ENCODE data around the gene CD99L2. TPM values are rescaled to one million over a fixed set of nuclear protein-coding genes. Genes with fewer than 3 reads are reported as not detected.
A peak's percentile ranks its signal among the peaks of the same experiment; 100 is the strongest.

Gene CD99L2
- polyA plus RNA-seq (ENCODE audit: low read depth in 6 of 6), result 10 to 100 TPM in 4 of 6 donors, 1 to 10 TPM in 2; 8.8 to 19.9 (median 10.7) TPM

GRCh38 chrX:150898343-150899190 is at the start of gene CD99L2:
CD99L2 (minus strand) TSS chrX:150898668; CDS start chrX:150898588, 80 bp downstream.
- Mint-ChIP-seq H3K4me1 (peaks cover 0 to 9% (median 8%) of the 10 kb centered on the region in 3 donors), H3K27ac (peak within 1 kb of the TSS in 3 of 6 donors; percentile 40 to 70 (median 69)), H3K27me3 (peaks cover 0 to 8% (median 7%) of the 10 kb centered on the region in 3 donors), H3K36me3 (no peaks in the 10 kb centered on the region), H3K4me3 (peak within 1 kb of the TSS; percentile 81 to 96 (median 92)), H3K9me3 (peaks cover 0 to under 1% (median 0%) of the 10 kb centered on the region in 7 donors)
- ATAC-seq (ENCODE audit: low read depth in 2 of 2) (peak; percentile 89 to 93), DNase-seq (peak; percentile 82)

GRCh38 chrX:150944233-150944632 is 45.8 kb upstream of the CD99L2 start:
- H3K36me3 Mint-ChIP-seq, result no peaks in the 10 kb centered on the region
- DNase-seq, result no peak
- peaks cover 0 to 5% (median 0%) of the 10 kb centered on the region in 7 donors for H3K9me3 Mint-ChIP-seq
- no peak overlapping the region for H3K27ac Mint-ChIP-seq
- H3K4me1 Mint-ChIP-seq, result no peaks in the 10 kb centered on the region
- peak overlapping the region in 1 of 8 donors; percentile 45 for H3K4me3 Mint-ChIP-seq
- no peak for ATAC-seq (ENCODE audit: low read depth in 2 of 2)
- peaks cover 4 to 21% (median 6%) of the 10 kb centered on the region in 3 donors for H3K27me3 Mint-ChIP-seq

GRCh38 chrX:150942942-150943594 is 44.6 kb upstream of the CD99L2 start:
- ATAC-seq (ENCODE audit: low read depth in 2 of 2) (no peak), DNase-seq (no peak)
- Mint-ChIP-seq H3K27me3 (peaks cover 4 to 19% (median 6%) of the 10 kb centered on the region in 3 donors), H3K4me3 (no peak overlapping the region), H3K9me3 (peaks cover 0 to 5% (median 0%) of the 10 kb centered on the region in 7 donors), H3K4me1 (no peaks in the 10 kb centered on the region), H3K27ac (no peak overlapping the region), H3K36me3 (no peaks in the 10 kb centered on the region)

GRCh38 chrX:150941580-150941979 is 43.1 kb upstream of the CD99L2 start:
- DNase-seq (no peak), ATAC-seq (ENCODE audit: low read depth in 2 of 2) (no peak)
- Mint-ChIP-seq H3K4me1 (no peaks in the 10 kb centered on the region), H3K27me3 (peaks cover 0 to 9% (median 4%) of the 10 kb centered on the region in 3 donors), H3K4me3 (no peak overlapping the region), H3K36me3 (no peaks in the 10 kb centered on the region), H3K27ac (peak overlapping the region in 1 of 6 donors; percentile 43), H3K9me3 (peaks cover 0 to 8% (median 4%) of the 10 kb centered on the region in 7 donors)

- Mint-ChIP-seq H3K27ac (peak overlapping the region in 1 of 6 donors; percentile 43), H3K9me3 (peaks cover 0 to 8% (median 4%) of the 10 kb centered on the region in 7 donors)
Measured at GRCh38 chrX:150940844-150941495, 42.5 kb upstream of the CD99L2 start.

GRCh38 chrX:150936556-150936955 is 38.1 kb upstream of the CD99L2 start:
- peak overlapping the region in 1 of 6 donors; percentile 49 for H3K27ac Mint-ChIP-seq
- H3K4me3 Mint-ChIP-seq, result no peak overlapping the region
- H3K27me3 Mint-ChIP-seq, result peaks cover 0 to 17% (median 7%) of the 10 kb centered on the region in 3 donors
- peaks cover 0 to 8% (median 3%) of the 10 kb centered on the region in 7 donors for H3K9me3 Mint-ChIP-seq
- H3K36me3 Mint-ChIP-seq, result no peaks in the 10 kb centered on the region
- ATAC-seq (ENCODE audit: low read depth in 2 of 2) (no peak), DNase-seq (no peak)
- H3K4me1 Mint-ChIP-seq, result no peaks in the 10 kb centered on the region

More at GRCh38 chrX:150940844-150941495, 42.5 kb upstream of the CD99L2 start:
- ATAC-seq (ENCODE audit: low read depth in 2 of 2), result no peak
- no peaks in the 10 kb centered on the region for H3K36me3 Mint-ChIP-seq
- H3K4me1 Mint-ChIP-seq, result no peaks in the 10 kb centered on the region
- H3K27me3 Mint-ChIP-seq, result peaks cover 0 to 9% (median 4%) of the 10 kb centered on the region in 3 donors
- no peak for DNase-seq
- no peak overlapping the region for H3K4me3 Mint-ChIP-seq

GRCh38 chrX:150935467-150935866 is 37.0 kb upstream of the CD99L2 start:
- Mint-ChIP-seq H3K9me3 (peaks cover 0 to 8% (median 3%) of the 10 kb centered on the region in 7 donors), H3K27me3 (peaks cover 0 to 9% (median 7%) of the 10 kb centered on the region in 3 donors), H3K27ac (peak overlapping the region in 1 of 6 donors; percentile 16), H3K36me3 (no peaks in the 10 kb centered on the region), H3K4me1 (no peaks in the 10 kb centered on the region), H3K4me3 (no peak overlapping the region)
- ATAC-seq (ENCODE audit: low read depth in 2 of 2) (no peak), DNase-seq (no peak)

GRCh38 chrX:150934453-150934852 is 36.0 kb upstream of the CD99L2 start:
- ATAC-seq (ENCODE audit: low read depth in 2 of 2) (no peak), DNase-seq (no peak)
- H3K9me3 Mint-ChIP-seq, result peaks cover 0 to 8% (median 3%) of the 10 kb centered on the region in 7 donors
- no peaks in the 10 kb centered on the region for H3K36me3 Mint-ChIP-seq
- no peaks in the 10 kb centered on the region for H3K4me1 Mint-ChIP-seq
- H3K27ac Mint-ChIP-seq, result no peak overlapping the region
- no peak overlapping the region for H3K4me3 Mint-ChIP-seq
- H3K27me3 Mint-ChIP-seq, result peaks cover 0 to 9% (median 7%) of the 10 kb centered on the region in 3 donors

- no peak for DNase-seq
- Mint-ChIP-seq H3K27me3 (peaks cover 0 to 9% (median 7%) of the 10 kb centered on the region in 3 donors), H3K27ac (no peak overlapping the region), H3K4me1 (no peaks in the 10 kb centered on the region), H3K36me3 (no peaks in the 10 kb centered on the region), H3K9me3 (peaks cover 0 to 8% (median 3%) of the 10 kb centered on the region in 7 donors), H3K4me3 (no peak overlapping the region)
- ATAC-seq (ENCODE audit: low read depth in 2 of 2), result no peak
Measured at GRCh38 chrX:150933945-150934350, 35.5 kb upstream of the CD99L2 start.

GRCh38 chrX:150929058-150929457 is 30.6 kb upstream of the CD99L2 start:
- Mint-ChIP-seq H3K27me3 (peaks cover 0 to 12% (median 5%) of the 10 kb centered on the region in 3 donors), H3K9me3 (peaks cover 0 to 3% (median under 1%) of the 10 kb centered on the region in 7 donors), H3K27ac (no peak overlapping the region), H3K36me3 (no peaks in the 10 kb centered on the region), H3K4me1 (no peaks in the 10 kb centered on the region), H3K4me3 (no peak overlapping the region)
- ATAC-seq (ENCODE audit: low read depth in 2 of 2) (no peak), DNase-seq (no peak)

GRCh38 chrX:150926791-150927190 is 28.3 kb upstream of the CD99L2 start:
- Mint-ChIP-seq H3K27ac (no peak overlapping the region), H3K4me1 (no peaks in the 10 kb centered on the region), H3K9me3 (peaks cover 0 to 4% (median 1%) of the 10 kb centered on the region in 7 donors), H3K27me3 (peaks cover 0 to 11% (median 0%) of the 10 kb centered on the region in 3 donors), H3K4me3 (no peak overlapping the region), H3K36me3 (no peaks in the 10 kb centered on the region)
- ATAC-seq (ENCODE audit: low read depth in 2 of 2) (no peak), DNase-seq (no peak)

- DNase-seq (no peak), ATAC-seq (ENCODE audit: low read depth in 2 of 2) (no peak)
- Mint-ChIP-seq H3K27ac (no peak overlapping the region), H3K27me3 (peaks cover 0 to 11% (median 0%) of the 10 kb centered on the region in 3 donors), H3K4me3 (no peak overlapping the region), H3K36me3 (no peaks in the 10 kb centered on the region), H3K4me1 (no peaks in the 10 kb centered on the region), H3K9me3 (peaks cover 0 to 4% (median 1%) of the 10 kb centered on the region in 7 donors)
Measured at GRCh38 chrX:150926304-150926703, 27.8 kb upstream of the CD99L2 start.

- Mint-ChIP-seq H3K4me3 (no peak overlapping the region), H3K27me3 (peaks cover 0 to 4% (median 0%) of the 10 kb centered on the region in 3 donors), H3K27ac (no peak overlapping the region), H3K36me3 (no peaks in the 10 kb centered on the region), H3K4me1 (no peaks in the 10 kb centered on the region), H3K9me3 (peaks cover 0 to 4% (median 1%) of the 10 kb centered on the region in 7 donors)
- DNase-seq, result no peak
- ATAC-seq (ENCODE audit: low read depth in 2 of 2), result no peak
Measured at GRCh38 chrX:150919401-150919800, 20.9 kb upstream of the CD99L2 start.
